AG04450 (cell line): Measurements from ENCODE around the gene CPE. TPM values are rescaled to one million over a fixed set of nuclear protein-coding genes. Genes with fewer than 3 reads are reported as not detected.

Experiments used
- CTCF ChIA-PET: fragments of 300-600, 350-600 bp; formaldehyde crosslinking; extraction: SDS; loops from one replicate; lab custom pipeline; 2022; ENCODE audit warnings: antibody characterized with exemption, inconsistent platforms; lab: Charles Lee
- POLR2A ChIA-PET: fragments of 350-600 bp; formaldehyde crosslinking; extraction: SDS; loops from one replicate; lab custom pipeline; 2021; ENCODE audit warnings: antibody characterized with exemption, inconsistent platforms; lab: Yijun Ruan, JAX
- DNase-seq: peaks from one replicate; pipeline ENCODE4 v3.0.0-alpha.2; 2011; ENCODE audit warnings: low read depth, low spot score
- H3K27ac ChIP-seq: one replicate; pipeline ENCODE4 v1.5.1; 2012; ENCODE audit warnings: low read depth, low read length, control low read depth
- H3K27me3 ChIP-seq: one replicate; pipeline ENCODE4 v1.6.0; 2012; ENCODE audit warnings: low read length; ENCODE audit not compliant: control insufficient read depth, insufficient read depth
- H3K4me3 ChIP-seq: 2 replicates; pipeline ENCODE4 v1.5.1; 2011; ENCODE audit warnings: mild to moderate bottlenecking, low read depth, low read length, control low read depth
- H3K9me3 ChIP-seq: 2 replicates; pipeline ENCODE4 v1.5.1; 2012; ENCODE audit warnings: low read length; ENCODE audit not compliant: control insufficient read depth, insufficient read depth
- polyA plus RNA-seq: library from polyadenylated mRNA; depleted of rRNA; stranded (reverse); fragments of >200 nt; gene quantifications from 2 replicates; pipeline ENCODE4 v1.2.3, GENCODE V29; 2011
- TF ChIP-seq, protein P1 (sequence below): IDR thresholded peaks from 2 replicates; pipeline ENCODE4 v1.5.1; 2011; ENCODE audit warnings: low read depth, low read length, control low read depth, inconsistent platforms

CPE gene
- polyA plus RNA-seq, 1 experiment: 11.8 TPM

DNA sequence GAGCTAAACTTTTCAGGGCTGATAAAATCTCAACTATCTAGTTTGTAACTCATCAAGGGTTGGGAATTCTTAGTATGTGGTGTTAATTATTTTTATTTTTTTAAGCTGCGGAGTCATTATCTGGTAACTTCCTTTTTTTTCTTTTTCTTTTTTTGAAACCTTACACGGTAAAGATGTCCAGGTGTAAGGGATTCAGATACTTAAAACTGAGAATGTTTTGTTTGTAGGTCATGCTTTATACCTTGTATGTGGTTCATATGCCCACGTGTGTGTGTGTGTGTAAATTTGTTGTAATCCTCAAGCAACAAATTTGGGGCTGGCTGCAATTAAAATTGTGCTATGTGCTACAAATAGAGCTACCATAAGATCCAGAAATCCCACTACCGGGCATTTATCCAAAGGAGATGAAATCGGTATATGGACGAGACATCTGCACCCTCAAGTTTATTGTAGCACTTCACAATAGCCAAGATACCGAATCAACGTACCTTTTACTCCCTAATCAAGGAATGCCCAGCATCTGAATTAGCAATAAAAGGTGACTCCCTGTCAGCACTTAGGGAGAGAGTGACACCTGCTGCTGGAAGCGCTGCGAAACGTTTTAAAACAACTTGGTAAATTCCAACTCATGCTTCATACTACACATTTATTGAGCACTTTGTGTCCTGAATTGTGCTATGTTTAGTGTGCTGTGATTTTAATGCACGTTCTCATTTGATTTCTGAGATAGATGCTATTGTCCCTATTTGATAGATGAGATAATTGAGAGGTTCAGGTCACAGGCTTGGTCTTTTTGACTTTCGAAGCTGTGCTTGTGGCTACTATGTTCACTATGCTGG lies 35.2 kb upstream of the CPE start:
- no peak for DNase-seq
- Histone ChIP-seq H3K27ac (no peak overlapping the region), H3K9me3 (no peaks in the 10 kb centered on the region), H3K27me3 (peaks cover 4% of the 10 kb centered on the region), H3K4me3 (no peak overlapping the region)
- TF ChIP-seq, protein P1, sequence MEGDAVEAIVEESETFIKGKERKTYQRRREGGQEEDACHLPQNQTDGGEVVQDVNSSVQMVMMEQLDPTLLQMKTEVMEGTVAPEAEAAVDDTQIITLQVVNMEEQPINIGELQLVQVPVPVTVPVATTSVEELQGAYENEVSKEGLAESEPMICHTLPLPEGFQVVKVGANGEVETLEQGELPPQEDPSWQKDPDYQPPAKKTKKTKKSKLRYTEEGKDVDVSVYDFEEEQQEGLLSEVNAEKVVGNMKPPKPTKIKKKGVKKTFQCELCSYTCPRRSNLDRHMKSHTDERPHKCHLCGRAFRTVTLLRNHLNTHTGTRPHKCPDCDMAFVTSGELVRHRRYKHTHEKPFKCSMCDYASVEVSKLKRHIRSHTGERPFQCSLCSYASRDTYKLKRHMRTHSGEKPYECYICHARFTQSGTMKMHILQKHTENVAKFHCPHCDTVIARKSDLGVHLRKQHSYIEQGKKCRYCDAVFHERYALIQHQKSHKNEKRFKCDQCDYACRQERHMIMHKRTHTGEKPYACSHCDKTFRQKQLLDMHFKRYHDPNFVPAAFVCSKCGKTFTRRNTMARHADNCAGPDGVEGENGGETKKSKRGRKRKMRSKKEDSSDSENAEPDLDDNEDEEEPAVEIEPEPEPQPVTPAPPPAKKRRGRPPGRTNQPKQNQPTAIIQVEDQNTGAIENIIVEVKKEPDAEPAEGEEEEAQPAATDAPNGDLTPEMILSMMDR: peak; percentile 48
- ChIA-PET POLR2A (no interaction called here), CTCF (interaction anchor here (0.6 to 7.9 kb wide), 9 partner anchors 10 to 247 kb away, joined by 3 to 125 read pairs (median 4); partner anchors contain the start of genes MSMO1 and TMEM192)

DNA sequence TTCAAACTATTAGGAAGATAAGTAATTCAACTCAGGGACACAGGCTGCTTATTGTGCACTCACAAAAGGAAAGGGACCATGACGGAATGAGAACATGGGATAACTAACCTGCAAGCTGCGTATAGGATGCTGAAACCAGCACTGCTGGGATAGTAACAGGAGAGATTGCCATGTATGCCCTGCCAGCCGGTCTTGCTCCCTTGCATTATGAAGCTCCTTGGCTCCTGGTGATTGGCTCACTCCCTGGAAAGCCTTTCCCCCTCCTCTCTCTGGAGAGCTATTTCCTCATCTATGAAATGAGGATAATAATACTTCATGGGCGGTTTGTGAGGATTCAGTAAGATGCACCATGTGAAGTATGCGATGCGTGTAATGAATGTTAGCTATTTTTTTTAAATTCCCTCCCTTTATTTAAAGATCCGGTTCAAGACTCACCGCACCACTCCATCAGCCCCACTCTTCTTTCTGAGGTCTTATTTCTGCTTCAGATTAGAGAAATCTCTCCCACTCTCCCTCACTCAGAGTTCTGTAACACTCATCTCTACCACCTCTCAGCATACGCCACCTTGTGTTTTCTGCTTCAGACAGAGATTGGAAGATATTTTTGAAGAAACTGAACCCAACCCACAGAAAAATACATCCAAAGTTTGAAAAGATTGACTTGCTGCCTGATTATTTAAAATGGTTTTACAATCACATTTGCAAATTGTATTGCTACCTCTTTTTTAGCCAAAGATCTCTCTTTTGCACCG lies 33.0 kb upstream of the CPE start:
- CTCF ChIA-PET: interaction anchor here (0.7 to 7.9 kb wide), 8 partner anchors 10 to 233 kb away, joined by 3 to 125 read pairs (median 4); partner anchors contain the start of gene TMEM192
- no peak for DNase-seq
- TF ChIP-seq, protein P1: peak; percentile 39
- POLR2A ChIA-PET: no interaction called here
- Histone ChIP-seq H3K4me3 (no peak overlapping the region), H3K27me3 (peaks cover 4% of the 10 kb centered on the region), H3K27ac (no peak overlapping the region), H3K9me3 (no peaks in the 10 kb centered on the region)

DNA sequence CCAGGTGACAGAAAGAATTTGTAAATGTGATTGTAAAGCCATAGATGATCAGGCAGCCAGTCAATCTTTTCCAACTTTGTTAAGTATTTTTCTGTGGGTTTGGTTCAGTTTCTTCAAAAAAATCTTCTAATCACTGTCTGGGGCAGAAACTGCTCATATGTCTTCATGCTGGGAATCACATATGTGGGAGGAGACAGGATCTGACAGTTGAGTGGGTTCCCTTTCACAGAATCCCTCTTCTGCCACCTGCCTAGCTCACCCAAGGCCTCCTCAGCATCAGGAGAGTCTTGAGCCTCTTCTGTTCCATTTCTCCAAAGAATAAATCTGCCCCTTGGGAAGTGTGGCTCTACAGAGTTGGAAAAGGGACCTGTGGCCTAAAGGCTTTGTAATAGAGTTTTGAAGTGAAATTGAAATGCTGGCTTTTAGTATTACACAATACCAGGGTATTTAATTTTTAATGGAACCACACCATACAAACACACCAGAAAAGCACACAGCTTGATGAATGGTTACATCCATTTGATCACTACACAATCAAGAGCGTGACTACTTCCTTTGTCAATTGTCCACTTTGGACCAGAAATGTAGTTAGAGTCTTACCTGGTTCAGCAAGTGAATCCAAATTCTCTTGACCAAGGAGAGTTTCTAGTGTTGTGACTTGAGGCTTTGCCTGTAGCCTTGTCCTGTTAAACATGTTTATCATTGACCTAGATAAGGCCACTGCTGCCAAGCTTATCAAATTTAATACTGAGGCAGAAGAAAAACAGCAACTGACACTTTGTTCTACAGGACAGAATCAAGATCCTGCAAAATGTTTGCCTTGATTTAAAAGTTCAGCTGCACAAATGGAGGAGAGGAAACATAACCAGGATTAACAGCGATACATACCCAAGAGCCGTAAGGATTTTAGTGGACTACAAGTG lies 30.9 kb upstream of the CPE start:
- DNase-seq: no peak
- Histone ChIP-seq H3K27ac (no peak overlapping the region), H3K27me3 (peaks cover 4% of the 10 kb centered on the region), H3K9me3 (no peaks in the 10 kb centered on the region), H3K4me3 (no peak overlapping the region)
- ChIA-PET POLR2A (no interaction called here), CTCF (interaction anchor here (1.5 to 7.9 kb wide), 2 partner anchors 29 to 217 kb away, joined by 4 to 125 read pairs; no protein-coding TSS in a partner anchor)
- TF ChIP-seq, protein P1: no peak

DNA sequence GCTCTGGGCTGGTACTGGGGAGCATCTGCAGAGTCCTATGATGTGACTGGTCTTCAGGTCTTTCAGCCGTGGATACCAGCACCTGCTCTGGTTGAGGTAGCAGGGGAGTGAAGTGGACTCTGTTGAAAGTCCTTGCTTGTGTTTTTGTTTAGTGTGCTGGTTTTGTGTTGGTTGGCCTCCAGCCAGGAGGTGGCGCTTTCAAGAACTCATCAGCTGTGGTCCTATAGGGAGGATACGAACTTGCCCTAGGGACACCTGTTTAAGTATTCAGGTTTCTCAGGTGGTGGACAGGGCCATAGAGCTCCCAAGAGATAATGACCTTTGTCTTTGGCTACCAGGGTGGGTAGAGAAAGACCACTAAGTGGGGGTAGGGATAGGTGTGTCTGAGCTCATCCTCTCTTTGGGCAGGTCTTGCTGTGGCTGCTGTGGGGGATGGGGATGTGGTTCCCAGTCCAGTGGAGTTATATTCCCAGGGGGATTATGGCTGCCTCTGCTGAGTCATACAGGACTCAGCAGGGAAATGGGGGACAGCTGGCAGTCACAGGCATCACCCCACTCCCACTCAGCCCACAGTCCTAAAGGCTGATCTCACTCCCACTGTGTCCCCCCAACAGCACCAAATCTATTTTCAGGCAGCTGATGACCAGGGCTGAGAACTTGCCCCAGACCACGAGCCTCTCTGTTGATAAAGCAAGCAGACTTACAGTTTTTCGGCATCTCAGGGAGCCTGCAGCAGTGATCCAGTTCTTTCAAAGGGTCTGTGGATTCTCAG lies 27.3 kb upstream of the CPE start:
- DNase-seq: no peak
- POLR2A ChIA-PET: no interaction called here
- peaks cover 4% of the 10 kb centered on the region for H3K27me3 ChIP-seq
- H3K9me3 ChIP-seq: no peaks in the 10 kb centered on the region
- TF ChIP-seq, protein P1: no peak
- H3K27ac ChIP-seq: no peak overlapping the region
- H3K4me3 ChIP-seq: no peak overlapping the region
- CTCF ChIA-PET: interaction anchor here (0.8 to 1.5 kb wide), 2 partner anchors 220 to 255 kb away, joined by 3 to 6 read pairs; no protein-coding TSS in a partner anchor
